AG04450 (cell line): ENCODE measurements around the gene C1QC. TPM values are rescaled to one million over a fixed set of nuclear protein-coding genes. Genes with fewer than 3 reads are reported as not detected.

Experiments used
- CTCF ChIA-PET: fragments of 300-600, 350-600 bp; formaldehyde crosslinking; extraction: SDS; loops from one replicate; lab custom pipeline; 2022; ENCODE audit warnings: antibody characterized with exemption, inconsistent platforms; lab: Charles Lee
- POLR2A ChIA-PET: fragments of 350-600 bp; formaldehyde crosslinking; extraction: SDS; loops from one replicate; lab custom pipeline; 2021; ENCODE audit warnings: antibody characterized with exemption, inconsistent platforms; lab: Yijun Ruan, JAX
- DNase-seq: peaks from one replicate; pipeline ENCODE4 v3.0.0-alpha.2; 2011; ENCODE audit warnings: low read depth, low spot score
- H3K27ac ChIP-seq: one replicate; pipeline ENCODE4 v1.5.1; 2012; ENCODE audit warnings: low read depth, low read length, control low read depth
- H3K27me3 ChIP-seq: one replicate; pipeline ENCODE4 v1.6.0; 2012; ENCODE audit warnings: low read length; ENCODE audit not compliant: control insufficient read depth, insufficient read depth
- H3K4me3 ChIP-seq: 2 replicates; pipeline ENCODE4 v1.5.1; 2011; ENCODE audit warnings: mild to moderate bottlenecking, low read depth, low read length, control low read depth
- H3K9me3 ChIP-seq: 2 replicates; pipeline ENCODE4 v1.5.1; 2012; ENCODE audit warnings: low read length; ENCODE audit not compliant: control insufficient read depth, insufficient read depth
- polyA plus RNA-seq: library from polyadenylated mRNA; depleted of rRNA; stranded (reverse); fragments of >200 nt; gene quantifications from 2 replicates; pipeline ENCODE4 v1.2.3, GENCODE V29; 2011
- TF ChIP-seq, protein P1 (sequence below): IDR thresholded peaks from 2 replicates; pipeline ENCODE4 v1.5.1; 2011; ENCODE audit warnings: low read depth, low read length, control low read depth, inconsistent platforms

Gene C1QC
- polyA plus RNA-seq, 1 experiment, result not detected

- TF ChIP-seq, protein P1, sequence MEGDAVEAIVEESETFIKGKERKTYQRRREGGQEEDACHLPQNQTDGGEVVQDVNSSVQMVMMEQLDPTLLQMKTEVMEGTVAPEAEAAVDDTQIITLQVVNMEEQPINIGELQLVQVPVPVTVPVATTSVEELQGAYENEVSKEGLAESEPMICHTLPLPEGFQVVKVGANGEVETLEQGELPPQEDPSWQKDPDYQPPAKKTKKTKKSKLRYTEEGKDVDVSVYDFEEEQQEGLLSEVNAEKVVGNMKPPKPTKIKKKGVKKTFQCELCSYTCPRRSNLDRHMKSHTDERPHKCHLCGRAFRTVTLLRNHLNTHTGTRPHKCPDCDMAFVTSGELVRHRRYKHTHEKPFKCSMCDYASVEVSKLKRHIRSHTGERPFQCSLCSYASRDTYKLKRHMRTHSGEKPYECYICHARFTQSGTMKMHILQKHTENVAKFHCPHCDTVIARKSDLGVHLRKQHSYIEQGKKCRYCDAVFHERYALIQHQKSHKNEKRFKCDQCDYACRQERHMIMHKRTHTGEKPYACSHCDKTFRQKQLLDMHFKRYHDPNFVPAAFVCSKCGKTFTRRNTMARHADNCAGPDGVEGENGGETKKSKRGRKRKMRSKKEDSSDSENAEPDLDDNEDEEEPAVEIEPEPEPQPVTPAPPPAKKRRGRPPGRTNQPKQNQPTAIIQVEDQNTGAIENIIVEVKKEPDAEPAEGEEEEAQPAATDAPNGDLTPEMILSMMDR, result peak; percentile 94
- POLR2A ChIA-PET, result interaction anchor here (1.4 kb wide), 1 partner anchor 222 kb away, joined by 4 read pairs; no protein-coding TSS in a partner anchor
These were observed 1.4 kb upstream of the C1QC start for GRCh38 chr1:22641906-22642636.

GRCh38 chr1:22643928-22644327 is 495 bp downstream of the C1QC start:
- POLR2A ChIA-PET, result no interaction called here
- Histone ChIP-seq H3K27ac (no peak overlapping the region), H3K9me3 (no peaks in the 10 kb centered on the region; the same call in 1 of the 2 replicates), H3K27me3 (peaks cover 29% of the 10 kb centered on the region), H3K4me3 (no peak overlapping the region)
- CTCF ChIA-PET, result interaction anchor here (0.7 kb wide), 1 partner anchor 123 kb away, joined by 4 read pairs; no protein-coding TSS in a partner anchor
- DNase-seq, result no peak
- TF ChIP-seq, protein P1, result no peak

More at GRCh38 chr1:22641906-22642636, 1.4 kb upstream of the C1QC start:
- H3K4me3 ChIP-seq, result no peak overlapping the region
- H3K9me3 ChIP-seq, result no peaks in the 10 kb centered on the region; the same call in 1 of the 2 replicates
- H3K27me3 ChIP-seq, result peaks cover 30% of the 10 kb centered on the region
- H3K27ac ChIP-seq, result no peak overlapping the region
- DNase-seq, result no peak
- CTCF ChIA-PET, result interaction anchor here (0.6 to 4.1 kb wide), 20 partner anchors 9 to 733 kb away, joined by 3 to 116 read pairs (median 4); partner anchors contain the start of gene C1QB

DNA sequence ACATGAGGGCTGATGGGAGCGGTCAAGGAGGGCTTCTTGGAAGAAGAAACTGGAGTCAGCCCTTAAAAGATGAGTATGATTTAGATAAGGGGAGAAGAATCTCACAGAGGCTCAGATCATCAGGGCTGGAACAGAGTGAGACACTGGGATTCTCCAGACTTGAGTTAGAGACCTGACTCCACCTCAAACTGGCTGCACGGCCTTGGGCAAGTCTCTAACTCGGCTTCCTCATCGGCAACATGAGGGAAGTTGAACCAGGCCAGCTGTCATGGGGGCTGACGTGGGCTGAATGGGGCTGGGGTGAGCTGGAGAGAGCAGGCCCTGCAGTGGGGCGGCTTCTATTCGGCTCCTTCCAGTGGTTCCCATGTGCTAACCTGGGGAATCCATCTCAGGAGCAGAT is 2.5 kb downstream of the C1QC start:
- TF ChIP-seq, protein P1, result no peak
- POLR2A ChIA-PET, result no interaction called here
- DNase-seq, result no peak
- H3K4me3 ChIP-seq, result no peak overlapping the region
- CTCF ChIA-PET, result interaction anchor here (2.5 kb wide), 1 partner anchor 225 kb away, joined by 18 read pairs; no protein-coding TSS in a partner anchor
- no peaks in the 10 kb centered on the region for H3K9me3 ChIP-seq
- peaks cover 40% of the 10 kb centered on the region for H3K27me3 ChIP-seq
- no peak overlapping the region for H3K27ac ChIP-seq

GRCh38 chr1:22646384-22646783 is 3.0 kb downstream of the C1QC start:
- POLR2A ChIA-PET, result no interaction called here
- H3K9me3 ChIP-seq, result no peaks in the 10 kb centered on the region
- CTCF ChIA-PET, result interaction anchor here (2.5 kb wide), 1 partner anchor 226 kb away, joined by 18 read pairs; no protein-coding TSS in a partner anchor
- no peak for DNase-seq
- H3K27ac ChIP-seq, result no peak overlapping the region
- H3K4me3 ChIP-seq, result no peak overlapping the region
- TF ChIP-seq, protein P1, result no peak
- H3K27me3 ChIP-seq, result peaks cover 43% of the 10 kb centered on the region

GRCh38 chr1:22650089-22650693 is 6.8 kb downstream of the C1QC start:
- no peak for DNase-seq
- Histone ChIP-seq H3K27me3 (peaks cover 54% of the 10 kb centered on the region), H3K9me3 (no peaks in the 10 kb centered on the region), H3K4me3 (no peak overlapping the region), H3K27ac (no peak overlapping the region)
- TF ChIP-seq, protein P1, result no peak
- CTCF ChIA-PET, result no interaction called here
- POLR2A ChIA-PET, result no interaction called here
